NK-92 (cell line): Measurements from ENCODE around the gene WNT9A.

ENCODE experiments used
- DNase-seq: peaks from one replicate; lab custom pipeline; 2025; ENCODE audit not compliant: unreplicated experiment; lab: John Stamatoyannopoulos, UW

WNT9A gene

DNA sequence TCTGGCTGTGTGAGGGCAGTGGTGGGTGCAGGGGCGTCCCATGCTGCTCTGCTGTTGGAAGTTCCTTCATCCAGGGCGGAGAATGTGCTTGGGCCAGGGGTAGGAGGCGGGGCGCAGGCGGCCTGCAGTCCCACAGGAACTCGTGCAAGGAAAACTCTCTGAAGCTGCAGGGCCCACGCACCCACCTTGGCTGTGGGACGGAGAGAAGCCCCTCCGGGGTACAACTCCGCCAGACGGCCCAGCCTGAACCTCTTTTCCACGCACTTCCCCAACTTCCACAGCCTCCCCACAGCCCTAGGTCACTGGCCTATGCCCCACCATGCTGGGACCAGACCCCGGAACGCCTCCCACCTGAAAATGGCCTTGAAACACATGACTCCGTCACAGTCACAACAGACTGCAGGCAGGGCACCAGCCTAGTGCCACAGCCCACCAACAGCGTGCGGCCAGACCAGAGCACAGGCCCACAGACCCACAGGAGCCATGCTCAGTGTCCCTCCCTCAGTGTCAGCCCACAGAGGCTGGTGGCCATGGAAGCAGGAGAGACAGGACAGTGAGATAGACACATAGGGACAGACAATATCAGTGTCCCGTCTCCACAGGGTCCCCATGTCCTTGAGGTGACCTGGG lies 47.8 kb downstream of the WNT9A start:
- DNase-seq = no peak

GRCh38 chr1:227899141-227899819 lies 48.5 kb downstream of the WNT9A start:
- no peak for DNase-seq

- no peak for DNase-seq
These were observed 49.1 kb downstream of the WNT9A start for GRCh38 chr1:227898502-227899140.

DNA sequence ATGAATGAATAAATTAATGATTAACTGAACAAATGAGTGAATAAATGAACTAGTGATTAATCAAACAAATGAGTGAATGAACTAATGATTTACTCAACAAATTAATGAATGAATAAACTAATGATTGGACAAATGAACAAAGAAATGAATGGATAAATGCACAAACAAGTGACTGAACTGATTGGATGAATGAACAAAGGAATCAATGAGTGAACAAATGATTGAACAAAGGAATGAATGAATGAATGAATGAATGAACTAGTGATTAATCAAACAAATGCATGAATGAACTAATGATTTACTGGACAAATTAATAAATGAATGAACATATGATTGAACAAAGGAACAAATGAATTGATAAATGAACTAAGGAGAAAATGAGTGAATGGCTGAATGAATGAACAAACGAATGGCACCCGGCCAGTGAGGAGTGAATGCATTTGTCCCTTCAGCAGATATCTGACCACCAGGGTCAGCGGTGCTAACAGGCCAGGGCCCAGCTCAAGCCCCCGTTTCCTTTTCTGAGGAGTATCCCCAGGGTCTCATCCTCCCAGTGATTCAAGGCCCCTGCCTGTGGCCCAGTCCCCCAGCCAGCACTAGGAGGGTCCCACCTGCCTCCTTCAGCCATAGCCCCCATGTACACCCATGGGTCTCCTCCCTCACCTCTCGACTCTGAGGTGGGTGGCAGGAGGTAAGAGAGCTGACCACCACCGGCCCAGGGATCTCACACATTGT lies 49.9 kb downstream of the WNT9A start:
- DNase-seq = no peak

GRCh38 chr1:227896710-227897655 lies 50.7 kb downstream of the WNT9A start:
- DNase-seq = no peak

DNA sequence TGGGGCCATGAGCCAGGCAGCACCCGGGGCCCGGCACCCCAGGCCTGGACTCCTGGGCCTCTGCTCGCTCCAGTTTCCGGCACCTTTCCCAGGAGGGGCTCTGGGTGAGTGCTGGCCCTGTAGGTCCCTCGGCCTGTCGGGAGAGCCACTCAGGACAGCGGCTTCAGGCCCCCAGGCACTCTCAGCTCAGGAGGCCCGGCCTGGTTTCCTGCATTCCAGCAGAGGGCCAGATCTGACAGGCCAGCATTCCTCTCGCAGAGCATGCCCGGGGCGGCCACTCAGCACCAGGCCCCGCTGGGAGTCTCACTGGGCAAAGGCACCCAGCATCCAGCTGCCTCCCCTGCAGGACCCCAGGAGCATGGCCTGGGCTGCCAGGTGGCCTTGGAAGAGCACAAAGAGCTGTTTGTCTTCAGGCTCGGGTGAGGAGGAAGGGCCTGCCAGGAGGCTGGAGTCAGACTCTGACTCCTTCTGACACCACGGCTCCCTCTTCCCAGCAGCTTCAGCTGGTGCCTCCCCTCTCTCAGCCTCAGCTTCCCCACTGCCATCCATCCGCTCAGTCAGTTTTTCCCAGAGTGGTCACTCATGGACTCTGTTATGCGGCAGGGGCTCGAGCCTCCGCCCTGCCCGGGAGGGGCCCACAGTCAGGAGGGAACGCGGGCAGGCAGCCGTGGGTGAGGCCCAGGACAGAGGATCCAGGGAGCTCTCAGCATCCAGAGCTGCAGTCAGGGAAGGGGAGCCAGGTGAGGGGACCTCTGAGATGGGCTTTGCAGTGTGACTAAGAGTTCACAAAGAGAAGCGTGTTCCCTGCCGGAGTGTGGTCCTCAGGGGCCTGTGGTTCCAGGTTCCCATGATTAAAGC lies 51.7 kb downstream of the WNT9A start:
- DNase-seq = no peak

GRCh38 chr1:227894831-227895451 lies 52.8 kb downstream of the WNT9A start:
- DNase-seq = no peak

GRCh38 chr1:227893949-227894721 lies 53.6 kb downstream of the WNT9A start:
- DNase-seq = no peak

GRCh38 chr1:227893300-227893948 lies 54.3 kb downstream of the WNT9A start:
- no peak for DNase-seq

DNA sequence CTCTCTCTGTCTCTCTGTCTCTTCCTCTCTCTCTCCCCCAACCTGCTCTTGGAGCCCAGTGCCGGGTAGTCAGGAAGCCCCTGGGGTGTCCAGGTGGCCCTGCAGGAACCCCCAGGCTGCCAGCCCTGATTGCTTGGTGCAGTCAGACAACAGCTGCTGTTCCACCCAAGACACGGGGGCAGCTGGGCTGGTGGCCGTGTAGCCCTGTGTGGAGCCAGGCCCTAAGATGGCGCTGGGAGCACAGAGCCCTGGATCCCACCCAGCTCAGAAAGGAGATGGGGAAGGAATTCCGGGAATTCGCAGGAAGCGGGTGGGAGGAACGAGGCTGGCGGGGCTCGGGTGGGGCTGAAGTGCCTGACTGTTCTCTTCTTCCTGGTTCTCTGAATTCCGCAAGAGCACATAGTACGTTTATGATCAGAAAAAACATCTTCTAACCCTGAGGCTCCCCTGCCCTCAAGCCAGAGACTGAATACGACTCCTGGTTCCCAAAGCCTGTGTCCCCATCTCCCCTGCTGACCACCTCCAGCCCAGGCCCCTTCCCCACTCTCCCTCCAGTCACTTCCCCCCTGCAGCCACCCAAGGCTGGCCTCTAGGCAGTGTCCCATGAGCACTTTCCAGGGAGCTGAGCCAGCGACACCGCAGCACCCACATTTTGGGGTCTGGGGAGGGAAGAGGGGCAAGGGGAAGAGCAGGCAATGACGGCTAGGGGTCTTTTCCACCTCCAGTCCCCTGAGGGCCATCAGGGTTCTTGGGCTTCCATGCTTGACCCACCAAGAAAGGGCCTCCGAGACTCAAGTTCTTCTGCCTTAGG lies 55.0 kb downstream of the WNT9A start:
- DNase-seq = no peak

- no peak for DNase-seq
These were observed 55.7 kb downstream of the WNT9A start for GRCh38 chr1:227891955-227892488.

DNA sequence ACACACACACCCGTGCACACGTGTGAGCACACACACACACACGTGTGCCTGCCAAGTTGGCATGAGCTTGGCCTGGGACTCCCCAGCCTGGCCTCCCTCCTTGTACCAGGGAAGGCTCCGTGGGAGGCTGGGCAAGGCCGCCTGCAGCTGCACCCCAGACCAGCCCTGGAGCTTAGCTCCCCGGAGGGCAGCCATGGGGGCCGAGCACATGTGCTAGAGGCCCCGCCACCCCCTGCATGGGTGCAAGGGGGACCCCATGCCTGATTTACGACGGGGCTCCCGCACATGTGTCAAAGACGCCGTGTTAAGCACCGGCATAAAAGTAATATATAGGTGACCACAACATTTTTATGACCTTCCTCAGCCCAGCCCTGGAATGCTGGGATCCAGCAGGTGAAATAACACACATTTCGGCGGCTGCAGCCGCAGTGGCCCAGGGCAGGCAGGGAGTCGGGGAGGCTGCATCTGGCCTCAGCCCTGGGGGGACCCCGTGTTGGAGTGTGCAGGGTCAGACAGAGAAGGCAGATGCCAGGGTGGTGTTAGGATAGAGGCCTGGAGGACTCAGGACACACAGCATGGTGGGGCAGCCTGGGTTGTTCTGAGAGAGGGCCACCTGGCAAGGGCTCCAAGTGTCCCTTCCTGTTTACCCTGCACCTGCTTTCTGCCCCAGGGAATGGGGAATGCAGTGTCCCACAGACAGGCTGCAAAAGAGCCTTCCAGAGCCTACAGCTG lies 56.3 kb downstream of the WNT9A start:
- no peak for DNase-seq

DNA sequence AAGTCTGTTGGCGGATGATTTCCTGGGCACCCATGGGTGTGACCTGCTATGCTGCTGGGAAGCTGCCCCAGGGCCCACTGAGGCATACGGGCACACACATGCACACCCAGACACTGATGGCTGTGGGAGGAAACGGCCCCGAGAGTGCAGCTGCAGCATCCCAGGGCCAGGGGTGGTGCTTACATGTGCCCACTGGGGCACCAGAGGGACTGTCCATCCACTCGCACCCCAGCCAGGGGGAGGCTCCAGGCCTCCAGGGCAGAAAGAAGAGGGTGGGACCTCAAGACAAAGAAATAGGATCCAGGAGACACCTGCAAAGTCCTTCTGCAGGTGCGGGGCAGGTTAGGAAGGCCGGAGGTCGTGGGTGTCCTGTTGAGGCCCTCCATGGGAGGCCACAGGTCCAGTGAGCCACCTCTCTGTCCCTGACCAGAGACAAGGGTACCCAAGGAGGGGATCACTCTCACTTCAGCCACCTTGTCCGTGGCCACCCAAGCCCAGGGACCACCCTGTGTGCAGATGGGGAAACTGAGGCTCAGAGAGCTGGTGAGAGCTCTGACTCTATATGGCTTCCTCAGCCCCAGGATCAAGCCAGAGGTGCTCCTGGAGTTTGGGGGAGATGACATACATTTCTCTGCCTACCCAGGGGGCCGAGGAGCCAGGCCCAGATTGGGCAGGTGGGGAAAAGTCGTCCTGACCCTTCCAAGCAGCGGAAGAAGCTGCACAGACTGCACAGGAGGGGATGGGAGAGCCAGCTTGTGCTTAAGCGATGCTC lies 57.1 kb downstream of the WNT9A start:
- DNase-seq = no peak

DNA sequence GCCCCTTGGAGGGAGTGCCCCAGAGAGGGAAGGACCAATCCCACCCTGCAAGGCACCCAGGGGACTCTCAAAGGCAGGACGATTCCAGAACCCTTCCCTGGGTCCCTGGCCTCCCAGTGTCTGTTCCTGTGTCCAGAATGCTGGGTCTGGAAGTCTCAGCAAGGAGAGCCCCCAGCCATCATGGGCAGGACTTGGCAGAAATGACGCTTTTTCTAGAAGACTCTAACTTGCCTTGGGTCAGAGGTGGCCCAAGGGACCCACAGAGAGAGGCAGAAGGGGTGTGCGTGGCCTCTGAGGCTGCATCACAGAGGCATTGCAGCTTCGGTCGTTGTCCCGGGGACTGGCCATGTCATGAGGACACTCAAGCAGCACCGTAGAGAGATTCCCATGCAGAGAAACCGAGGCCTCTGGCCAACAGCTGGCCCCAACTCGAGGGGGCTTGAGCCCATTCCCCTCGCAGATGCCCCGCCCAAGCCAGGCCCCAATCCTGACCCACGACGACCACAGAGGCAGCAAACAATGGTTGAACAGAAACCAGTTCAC lies 57.8 kb downstream of the WNT9A start:
- DNase-seq = no peak
